SH-SY5Y (cell line): ENCODE results near the gene C12orf60.

Experiments used
- GATA2 ChIP-seq: IDR thresholded peaks from 2 replicates; pipeline ENCODE4 v1.6.1; 2011; ENCODE audit warnings: mild to moderate bottlenecking, low read depth, low read length
- GATA3 ChIP-seq: IDR thresholded peaks from 2 replicates; pipeline ENCODE4 v1.6.1; 2011; ENCODE audit warnings: low read depth, mild to moderate bottlenecking, low read length, moderate library complexity

DNA sequence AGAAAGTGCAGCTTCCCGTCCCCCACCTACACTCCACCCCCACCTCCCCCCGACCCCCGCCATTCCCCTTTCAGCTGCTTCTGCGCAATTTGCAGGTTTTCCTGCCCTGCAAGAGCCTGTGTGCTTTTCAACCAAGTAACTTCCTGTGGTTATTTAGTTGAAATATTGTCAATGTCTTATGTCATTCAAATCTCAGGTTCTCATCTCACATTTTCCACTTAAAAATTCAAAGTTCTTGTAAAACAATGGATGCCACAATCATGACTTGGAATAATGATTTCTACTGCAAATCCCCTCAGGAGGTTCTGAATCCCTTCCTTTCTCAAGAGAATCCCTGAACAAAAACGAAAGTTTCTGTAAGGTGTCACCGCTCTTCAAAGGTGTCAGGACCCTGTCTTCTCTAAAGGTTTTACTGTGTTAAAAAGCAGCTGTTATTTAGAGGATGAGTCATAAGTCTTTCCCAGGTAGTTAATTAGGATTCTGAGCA lies 31.8 kb upstream of the C12orf60 start:
- TF ChIP-seq GATA2 (no peak), GATA3 (no peak)
